Medulla oblongata (tissue), 1 donor: ENCODE data around the gene RNGTT.
"Not testable (repeated sequence)": the region's sequence is repeated elsewhere in the genome, so short reads cannot be mapped to it uniquely, and the experiment has no call there.

Source experiments
- DNase-seq: peaks from one replicate; pipeline ENCODE4 v3.0.0-alpha.2; 2015; ENCODE audit errors: extremely low spot score

RNGTT gene

GRCh38 chr6:88864359-88865054 is 98.9 kb downstream of the RNGTT start:
- DNase-seq = no peak

- no peak for DNase-seq
Observed at GRCh38 chr6:88860310-88860709, 103.1 kb downstream of the RNGTT start.

GRCh38 chr6:88858455-88858854 is 105.0 kb downstream of the RNGTT start:
- DNase-seq = no peak

- DNase-seq = no peak
Observed at GRCh38 chr6:88856566-88856965, 106.9 kb downstream of the RNGTT start.

- DNase-seq = no peak
Observed at GRCh38 chr6:88855541-88856147, 107.8 kb downstream of the RNGTT start.

GRCh38 chr6:88852775-88853174 is 110.6 kb downstream of the RNGTT start:
- no peak for DNase-seq

- DNase-seq = no peak
Observed at GRCh38 chr6:88852000-88852399, 111.4 kb downstream of the RNGTT start.

- DNase-seq = no peak
Observed at GRCh38 chr6:88848870-88849269, 114.5 kb downstream of the RNGTT start.

GRCh38 chr6:88843040-88843439 is 120.4 kb downstream of the RNGTT start:
- no peak for DNase-seq

GRCh38 chr6:88842320-88842719 is 121.1 kb downstream of the RNGTT start:
- no peak for DNase-seq

- DNase-seq = no peak
Observed at GRCh38 chr6:88840796-88841539, 122.5 kb downstream of the RNGTT start.

GRCh38 chr6:88840289-88840688 is 123.1 kb downstream of the RNGTT start:
- no peak for DNase-seq

- DNase-seq = no peak
Observed at GRCh38 chr6:88839280-88839679, 124.1 kb downstream of the RNGTT start.

GRCh38 chr6:88835210-88835609 is 128.2 kb downstream of the RNGTT start:
- DNase-seq = no peak

- DNase-seq = not testable (repeated sequence)
Observed at GRCh38 chr6:88833071-88833470, 130.3 kb downstream of the RNGTT start.

GRCh38 chr6:88827599-88827998 is 135.8 kb downstream of the RNGTT start:
- DNase-seq = not testable (repeated sequence)

GRCh38 chr6:88825856-88826255 is 137.6 kb downstream of the RNGTT start:
- DNase-seq = no peak

- DNase-seq = no peak
Observed at GRCh38 chr6:88823998-88824397, 139.4 kb downstream of the RNGTT start.

GRCh38 chr6:88815491-88815890 is 147.9 kb downstream of the RNGTT start:
- no peak for DNase-seq

GRCh38 chr6:88814909-88815308 is 148.5 kb downstream of the RNGTT start:
- no peak for DNase-seq

- no peak for DNase-seq
Observed at GRCh38 chr6:88813045-88813444, 150.4 kb downstream of the RNGTT start.

- no peak for DNase-seq
Observed at GRCh38 chr6:88810701-88811100, 152.7 kb downstream of the RNGTT start.

- no peak for DNase-seq
Observed at GRCh38 chr6:88810089-88810488, 153.3 kb downstream of the RNGTT start.
